CD4-positive, alpha-beta memory T cell (primary cell): Measurements from ENCODE around the gene MT1F. TPM values are rescaled to one million over a fixed set of nuclear protein-coding genes. Genes with fewer than 3 reads are reported as not detected.

Source experiments
- CTCF ChIA-PET: fragments of 350-600 bp; sonication (Branson Sonifier 250); formaldehyde crosslinking; loops from one replicate; lab custom pipeline; 2021; ENCODE audit warnings: inconsistent platforms; ENCODE audit not compliant: partially characterized antibody; lab: Charles Lee
- POLR2A ChIA-PET: fragments of 350-600 bp; sonication (Branson Sonifier 250); formaldehyde crosslinking; loops from one replicate; lab custom pipeline; 2021; ENCODE audit not compliant: partially characterized antibody; lab: Charles Lee
- DNase-seq, 5 donors: peaks; one replicate each; pipeline versions ENCODE4 v3.0.0 to v3.0.0-alpha.2; 2020 to 2022; ENCODE audit warnings: mixed read lengths in 1 of 5
- H3K27ac ChIP-seq: one replicate; pipeline ENCODE4 v1.7.0; 2013; ENCODE audit warnings: low read depth, low read length
- H3K27me3 ChIP-seq: 2 replicates; pipeline ENCODE4 v1.7.0; 2013; ENCODE audit warnings: mild to moderate bottlenecking, low read length, moderate library complexity; ENCODE audit not compliant: insufficient read depth
- H3K36me3 ChIP-seq: 2 replicates; pipeline ENCODE4 v1.7.0; 2013; ENCODE audit warnings: mild to moderate bottlenecking, low read length, moderate library complexity; ENCODE audit not compliant: insufficient read depth
- H3K4me1 ChIP-seq: 2 replicates; pipeline ENCODE4 v1.7.0; 2013; ENCODE audit warnings: mild to moderate bottlenecking, low read length, moderate library complexity; ENCODE audit not compliant: insufficient read depth
- H3K4me3 ChIP-seq, 2 donors: one replicate each; pipeline ENCODE4 v1.7.0; 2013; ENCODE audit warnings: low read length in 2 of 2, mild to moderate bottlenecking in 1 of 2
- H3K9me3 ChIP-seq, 2 donors: one replicate each; pipeline ENCODE4 v1.7.0; 2013; ENCODE audit warnings: low read length in 2 of 2, control low read depth in 1 of 2; ENCODE audit not compliant: control insufficient read depth in 1 of 2
- H3K27ac Mint-ChIP-seq, 7 donors: one replicate each; pipeline ENCODE4 v1.8.0; 2020 to 2021; ENCODE audit warnings: mixed read lengths in 7 of 7, mild to moderate bottlenecking in 6 of 7, inconsistent platforms in 3 of 7, moderate library complexity in 3 of 7
- H3K27me3 Mint-ChIP-seq, 2 donors: one replicate each; pipeline ENCODE4 v1.8.0; 2020 to 2021; ENCODE audit warnings: mixed read lengths in 2 of 2
- H3K36me3 Mint-ChIP-seq, 2 donors: one replicate each; pipeline ENCODE4 v1.8.0; 2020 to 2021; ENCODE audit warnings: mixed read lengths in 2 of 2, inconsistent platforms in 1 of 2, mild to moderate bottlenecking in 1 of 2
- H3K4me1 Mint-ChIP-seq, 4 donors: one replicate each; pipeline ENCODE4 v1.8.0; 2020 to 2021; ENCODE audit warnings: mixed read lengths in 4 of 4, mild to moderate bottlenecking in 1 of 4
- H3K4me3 Mint-ChIP-seq, 8 donors: one replicate each; pipeline ENCODE4 v1.8.0; 2020 to 2021; ENCODE audit warnings: mixed read lengths in 8 of 8, mild to moderate bottlenecking in 7 of 8, moderate library complexity in 6 of 8, inconsistent platforms in 3 of 8
- H3K9me3 Mint-ChIP-seq, 8 donors: one replicate each; pipeline ENCODE4 v1.8.0; 2020 to 2021; ENCODE audit warnings: mixed read lengths in 8 of 8, mild to moderate bottlenecking in 5 of 8, inconsistent platforms in 3 of 8, moderate library complexity in 1 of 8
- intact Hi-C: fragments of 100-400 bp; cut with micrococcal nuclease; formaldehyde crosslinking; loops from one replicate; pipeline ENCODE4 v1.15.1; 2023
- polyA plus RNA-seq, 2 donors: library from polyadenylated mRNA; unstranded; fragments of 300-500 nt; fragmentation: Illumina TruSeq; gene quantifications; one replicate each; pipeline ENCODE4 v1.2.3, GENCODE V29; 2021
- total RNA-seq, 2 experiments: library from RNA; stranded (reverse); gene quantifications; one replicate each; pipeline ENCODE4 v1.2.3, GENCODE V29; 2021

Gene MT1F
- 10 to 100 TPM in 1 of 2 experiments, 1 to 10 TPM in 1; 8.3 to 12.9 TPM for total RNA-seq
- polyA plus RNA-seq, result 10 to 100 TPM; 12.0 to 28.9 TPM

DNA sequence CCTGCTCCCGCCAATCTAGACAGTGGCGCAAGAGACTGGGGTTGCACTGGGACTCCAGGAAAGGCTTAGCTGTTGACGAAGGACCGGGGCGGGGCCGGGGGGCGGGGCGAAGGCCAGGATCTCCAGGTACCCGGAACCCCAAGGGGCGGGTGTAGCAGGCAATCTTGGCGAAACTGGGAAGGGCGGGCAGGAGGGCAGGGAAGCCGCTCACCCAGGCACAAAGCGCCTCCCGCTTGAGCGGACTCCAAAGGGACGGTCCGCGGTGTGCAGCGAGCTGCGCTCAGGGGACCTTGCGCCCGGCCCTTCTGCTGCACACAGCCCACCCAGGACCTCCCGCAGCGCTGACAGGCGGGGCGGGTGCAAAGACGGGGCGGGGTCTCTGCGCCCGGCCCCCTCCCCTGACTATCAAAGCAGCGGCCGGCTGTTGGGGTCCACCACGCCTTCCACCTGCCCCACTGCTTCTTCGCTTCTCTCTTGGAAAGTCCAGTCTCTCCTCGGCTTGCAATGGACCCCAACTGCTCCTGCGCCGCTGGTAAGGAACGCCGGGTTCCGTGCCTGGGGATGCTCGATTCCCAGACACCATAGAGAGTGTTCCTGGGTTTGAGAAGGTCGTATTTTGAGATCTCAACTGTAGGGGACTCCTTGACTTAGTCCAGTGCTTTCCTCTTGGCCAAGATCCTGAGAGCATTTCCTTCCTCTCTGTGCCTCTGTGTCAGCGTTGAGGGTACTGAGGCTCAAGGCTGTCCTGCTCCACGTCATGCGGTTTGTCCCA lies at the start of gene MT1F:
MT1F (plus strand) TSS at position 405 of the 772 bp plus-strand sequence; CDS start at position 505, 100 bp downstream.
- no peaks in the 10 kb centered on the region for H3K9me3 Mint-ChIP-seq
- peaks cover 0 to 3% of the 10 kb centered on the region in 2 donors for H3K36me3 Mint-ChIP-seq
- Histone ChIP-seq H3K27me3 (no peaks in the 10 kb centered on the region), H3K4me1 (peaks cover 17% of the 10 kb centered on the region), H3K36me3 (no peaks in the 10 kb centered on the region), H3K9me3 (no peaks in the 10 kb centered on the region), H3K27ac (peak within 1 kb of the TSS; percentile 39), H3K4me3 (peak within 1 kb of the TSS; percentile 62 to 65)
- H3K4me3 Mint-ChIP-seq, result peak within 1 kb of the TSS; percentile 90 to 99 (median 96)
- ChIA-PET POLR2A (interaction anchor here (0.7 to 1.4 kb wide), 5 partner anchors 15 to 50 kb away, joined by 3 to 8 read pairs (median 4); partner anchors contain the start of genes MT1X and MT2A), CTCF (interaction anchor here (1.4 kb wide), 1 partner anchor 44 kb away, joined by 3 read pairs; no protein-coding TSS in a partner anchor)
- peaks cover 2 to 4% of the 10 kb centered on the region in 2 donors for H3K27me3 Mint-ChIP-seq
- DNase-seq, result peak; percentile 40 to 78 (median 53)
- peaks cover 16 to 35% (median 24%) of the 10 kb centered on the region in 4 donors for H3K4me1 Mint-ChIP-seq
- H3K27ac Mint-ChIP-seq, result peak within 1 kb of the TSS; percentile 79 to 97 (median 93)
- intact Hi-C loops, result loop anchor here (1.0 to 2.0 kb wide), 2 partner anchors 15 to 49 kb away; partner anchors contain the start of gene MT2A

DNA sequence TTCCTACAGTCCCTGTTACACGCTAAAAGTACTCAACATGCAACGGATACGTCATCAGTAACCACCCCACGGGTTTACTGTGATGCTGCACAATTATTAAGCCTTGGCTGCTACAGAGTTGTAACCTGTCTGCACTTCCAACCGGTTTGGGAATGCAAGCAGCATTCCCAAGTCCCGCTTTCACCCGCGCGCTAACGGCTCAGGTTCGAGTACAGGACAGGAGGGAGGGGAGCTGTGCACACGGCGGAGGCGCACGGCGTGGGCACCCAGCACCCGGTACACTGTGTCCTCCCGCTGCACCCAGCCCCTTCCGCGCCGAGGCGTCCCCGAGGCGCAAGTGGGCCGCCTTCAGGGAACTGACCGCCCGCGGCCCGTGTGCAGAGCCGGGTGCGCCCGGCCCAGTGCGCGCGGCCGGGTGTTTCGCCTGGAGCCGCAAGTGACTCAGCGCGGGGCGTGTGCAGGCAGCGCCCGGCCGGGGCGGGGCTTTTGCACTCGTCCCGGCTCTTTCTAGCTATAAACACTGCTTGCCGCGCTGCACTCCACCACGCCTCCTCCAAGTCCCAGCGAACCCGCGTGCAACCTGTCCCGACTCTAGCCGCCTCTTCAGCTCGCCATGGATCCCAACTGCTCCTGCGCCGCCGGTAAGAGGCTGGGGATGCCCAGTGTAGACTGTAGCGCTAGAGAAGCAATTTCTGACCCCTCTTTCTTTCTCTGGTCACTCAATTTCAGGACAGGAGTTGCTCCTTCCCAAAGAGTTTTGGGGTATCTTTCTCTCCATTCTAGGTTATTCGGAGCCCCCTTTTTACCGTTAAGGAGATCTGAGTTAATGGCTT lies 49.5 kb upstream of the MT1F start, which contains the start of gene MT2A:
MT2A (plus strand) TSS at position 542 of the 833 bp plus-strand sequence; CDS start at position 614, 72 bp downstream.
- Histone ChIP-seq H3K27ac (peak within 1 kb of the TSS; percentile 82), H3K27me3 (no peaks in the 10 kb centered on the region), H3K4me1 (peaks cover 46% of the 10 kb centered on the region), H3K4me3 (peak within 1 kb of the TSS; percentile 70 to 94), H3K9me3 (no peaks in the 10 kb centered on the region), H3K36me3 (no peaks in the 10 kb centered on the region)
- peaks cover 0 to 3% of the 10 kb centered on the region in 2 donors for H3K27me3 Mint-ChIP-seq
- peak; percentile 81 to 93 (median 85) for DNase-seq
- H3K9me3 Mint-ChIP-seq, result no peaks in the 10 kb centered on the region
- peak within 1 kb of the TSS; percentile 92 to 99 (median 98) for H3K4me3 Mint-ChIP-seq
- CTCF ChIA-PET, result interaction anchor here (0.9 to 5.9 kb wide), 6 partner anchors 7 to 129 kb away, joined by 3 to 35 read pairs (median 6); no protein-coding TSS in a partner anchor
- intact Hi-C loops, result loop anchor here (1.0 to 2.0 kb wide), 6 partner anchors 9 to 94 kb away; partner anchors contain the start of genes MT1F and MT1X
- H3K27ac Mint-ChIP-seq, result peak within 1 kb of the TSS; percentile 88 to 100 (median 96)
- peaks cover 0 to 4% of the 10 kb centered on the region in 2 donors for H3K36me3 Mint-ChIP-seq
- POLR2A ChIA-PET, result interaction anchor here (0.9 to 4.7 kb wide), 13 partner anchors 9 to 93 kb away, joined by 3 to 30 read pairs (median 4); partner anchors contain the start of genes BBS2, MT1E and MT1X
- H3K4me1 Mint-ChIP-seq, result peaks cover 26 to 53% (median 39%) of the 10 kb centered on the region in 4 donors

DNA sequence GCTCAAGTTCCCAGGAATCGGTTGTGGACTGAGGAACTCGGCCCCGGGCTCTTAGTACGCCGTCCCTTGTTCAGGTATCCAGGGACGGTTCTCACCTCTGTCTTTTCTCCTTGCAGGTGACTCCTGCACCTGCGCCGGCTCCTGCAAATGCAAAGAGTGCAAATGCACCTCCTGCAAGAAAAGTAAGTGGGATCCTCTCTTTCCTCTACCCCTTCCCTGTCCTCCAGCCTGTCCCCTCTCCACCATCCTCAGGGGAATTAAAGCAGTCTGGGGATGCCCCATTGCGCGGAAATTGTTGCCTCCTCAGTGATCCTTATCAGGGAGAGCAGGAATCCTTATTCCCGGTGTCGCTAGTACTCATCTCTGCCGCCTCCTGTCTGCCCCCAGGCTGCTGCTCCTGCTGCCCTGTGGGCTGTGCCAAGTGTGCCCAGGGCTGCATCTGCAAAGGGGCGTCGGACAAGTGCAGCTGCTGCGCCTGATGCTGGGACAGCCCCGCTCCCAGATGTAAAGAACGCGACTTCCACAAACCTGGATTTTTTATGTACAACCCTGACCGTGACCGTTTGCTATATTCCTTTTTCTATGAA lies 48.8 kb upstream of the MT1F start:
- Mint-ChIP-seq H3K27me3 (no peaks in the 10 kb centered on the region), H3K9me3 (no peaks in the 10 kb centered on the region), H3K36me3 (peaks cover 0 to 4% of the 10 kb centered on the region in 2 donors), H3K4me1 (peaks cover 26 to 53% (median 38%) of the 10 kb centered on the region in 4 donors), H3K4me3 (peak overlapping the region; percentile 92 to 99 (median 98)), H3K27ac (peak overlapping the region; percentile 88 to 100 (median 96))
- Histone ChIP-seq H3K4me3 (peak overlapping the region; percentile 70 to 94), H3K4me1 (peaks cover 46% of the 10 kb centered on the region), H3K27ac (peak overlapping the region; percentile 82), H3K27me3 (no peaks in the 10 kb centered on the region), H3K9me3 (no peaks in the 10 kb centered on the region), H3K36me3 (no peaks in the 10 kb centered on the region)
- POLR2A ChIA-PET, result interaction anchor here (0.9 to 4.7 kb wide), 15 partner anchors 9 to 92 kb away, joined by 3 to 30 read pairs (median 4); partner anchors contain the start of genes BBS2, MT1E and MT1X
- DNase-seq, result peak in 1 of 5 donors; percentile 9
- CTCF ChIA-PET, result interaction anchor here (0.9 to 5.9 kb wide), 7 partner anchors 8 to 128 kb away, joined by 3 to 35 read pairs (median 5); no protein-coding TSS in a partner anchor
- intact Hi-C loops, result loop anchor here (1.0 to 2.0 kb wide), 6 partner anchors 8 to 93 kb away; partner anchors contain the start of genes MT1F and MT1X

DNA sequence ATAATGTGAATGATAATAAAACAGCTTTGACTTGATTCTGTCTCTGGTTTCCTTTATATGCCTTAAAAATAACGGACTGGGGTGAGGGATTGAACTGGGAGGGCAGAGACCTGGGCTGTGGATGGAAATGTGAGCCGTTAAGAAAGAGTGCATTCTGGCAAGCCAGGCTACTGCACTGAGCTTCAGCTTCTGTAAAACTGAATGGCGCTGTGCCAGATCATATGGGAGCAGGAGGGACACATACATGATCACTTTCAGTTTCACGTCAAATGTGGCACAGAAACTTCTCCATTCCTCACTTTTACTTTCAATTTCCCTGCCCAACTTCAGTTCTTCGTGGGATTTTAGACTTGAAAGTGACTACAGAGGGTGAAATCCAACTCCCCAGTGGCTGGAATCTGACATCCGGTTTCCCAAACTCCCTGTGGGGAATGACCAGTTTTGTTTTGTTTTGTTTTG lies 48.3 kb upstream of the MT1F start:
- peaks cover 0 to 4% of the 10 kb centered on the region in 2 donors for H3K36me3 Mint-ChIP-seq
- peaks cover 46% of the 10 kb centered on the region for H3K4me1 ChIP-seq
- peak overlapping the region; percentile 88 to 100 (median 96) for H3K27ac Mint-ChIP-seq
- no peaks in the 10 kb centered on the region for H3K27me3 ChIP-seq
- peak overlapping the region; percentile 82 for H3K27ac ChIP-seq
- peak overlapping the region; percentile 70 to 94 for H3K4me3 ChIP-seq
- H3K4me3 Mint-ChIP-seq, result peak overlapping the region; percentile 92 to 99 (median 98)
- no peaks in the 10 kb centered on the region for H3K27me3 Mint-ChIP-seq
- H3K36me3 ChIP-seq, result no peaks in the 10 kb centered on the region
- H3K9me3 Mint-ChIP-seq, result no peaks in the 10 kb centered on the region
- peaks cover 26 to 53% (median 38%) of the 10 kb centered on the region in 4 donors for H3K4me1 Mint-ChIP-seq
- intact Hi-C loops, result loop anchor here (2.0 kb wide), 1 partner anchor 33 kb away; no protein-coding TSS in a partner anchor
- ChIA-PET POLR2A (interaction anchor here (0.6 to 4.7 kb wide), 9 partner anchors 9 to 92 kb away, joined by 3 to 30 read pairs (median 10); partner anchors contain the start of genes MT1E and MT1X), CTCF (interaction anchor here (0.8 to 5.9 kb wide), 8 partner anchors 9 to 854 kb away, joined by 3 to 35 read pairs (median 4); no protein-coding TSS in a partner anchor)
- DNase-seq, result peak; percentile 76 to 90 (median 81)
- no peaks in the 10 kb centered on the region for H3K9me3 ChIP-seq

DNA sequence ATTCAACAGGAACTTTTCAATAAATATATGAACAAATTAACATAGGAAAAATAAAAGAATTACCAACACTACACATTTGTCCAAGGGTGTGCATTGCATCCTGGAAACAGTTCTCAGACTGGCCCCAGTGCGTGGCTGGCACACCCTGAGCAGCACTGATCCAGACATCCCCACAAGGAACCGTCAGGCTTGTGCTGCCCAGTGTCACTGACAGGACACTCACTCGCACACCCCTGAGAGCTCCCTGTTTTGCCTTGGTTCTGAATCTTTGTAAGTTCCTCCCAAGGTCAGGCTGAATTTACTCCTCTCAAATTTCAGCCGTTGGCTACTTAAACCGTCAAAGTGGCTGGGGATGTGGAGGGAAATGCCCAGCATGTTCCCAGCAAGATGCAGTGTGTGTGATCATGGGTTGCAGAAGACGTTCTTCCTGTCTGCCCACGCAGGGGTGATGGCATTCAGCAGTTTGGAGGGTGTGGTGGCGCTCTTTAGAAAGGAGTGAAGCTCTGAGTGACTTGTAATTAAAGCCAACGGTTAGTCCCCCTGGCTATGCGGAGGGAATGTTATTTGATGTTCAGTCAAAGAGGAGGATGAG lies 47.6 kb upstream of the MT1F start:
- intact Hi-C loops, result no loop called here
- CTCF ChIA-PET, result interaction anchor here (0.8 to 5.9 kb wide), 7 partner anchors 9 to 853 kb away, joined by 3 to 35 read pairs (median 4); no protein-coding TSS in a partner anchor
- H3K27ac Mint-ChIP-seq, result peak overlapping the region; percentile 88 to 100 (median 96)

More for the DNA sequence above, 47.6 kb upstream of the MT1F start:
- Mint-ChIP-seq H3K4me1 (peaks cover 26 to 53% (median 38%) of the 10 kb centered on the region in 4 donors), H3K4me3 (peak overlapping the region; percentile 92 to 99 (median 98)), H3K36me3 (peaks cover 0 to 4% of the 10 kb centered on the region in 2 donors), H3K9me3 (no peaks in the 10 kb centered on the region), H3K27me3 (no peaks in the 10 kb centered on the region)
- Histone ChIP-seq H3K36me3 (no peaks in the 10 kb centered on the region), H3K27me3 (no peaks in the 10 kb centered on the region), H3K27ac (peak overlapping the region; percentile 82), H3K4me3 (peak overlapping the region; percentile 70 to 94), H3K9me3 (no peaks in the 10 kb centered on the region), H3K4me1 (peaks cover 46% of the 10 kb centered on the region)
- POLR2A ChIA-PET, result interaction anchor here (0.6 to 4.7 kb wide), 6 partner anchors 10 to 91 kb away, joined by 3 to 30 read pairs (median 10); partner anchors contain the start of gene MT1X
- DNase-seq, result peak; percentile 63 to 86 (median 78)
